Metanephros (tissue), 1 donor: ENCODE measurements around the gene IVD. TPM values are rescaled to one million over a fixed set of nuclear protein-coding genes. Genes with fewer than 3 reads are reported as not detected.

Experiments used
- total RNA-seq: library from RNA; depleted of rRNA; stranded (reverse); fragments of >200 nt; gene quantifications from one replicate; pipeline ENCODE4 v1.2.3, GENCODE V29; 2014

The IVD gene
- total RNA-seq = 63.8 TPM

GRCh38 chr15:40405501-40406381 is at the start of gene IVD:
Gene IVD (plus strand): TSS chr15:40405795. CDS start chr15:40405828, 33 bp downstream.

GRCh38 chr15:40357723-40358470 is 47.7 kb upstream of the IVD start, which contains the start of gene DISP2:
Gene DISP2 (plus strand): TSS chr15:40358219. CDS start chr15:40358322, 103 bp downstream.

GRCh38 chr15:40382580-40383456 is 22.8 kb upstream of the IVD start, which contains the start of gene KNSTRN:
Gene KNSTRN (plus strand): TSS chr15:40382721. CDS start chr15:40382836, 115 bp downstream.

GRCh38 chr15:40440743-40441564 is 35.4 kb downstream of the IVD start, which contains the start of gene BAHD1:
Gene BAHD1 (plus strand): TSS chr15:40440953. CDS start chr15:40458465, 17,512 bp downstream.

GRCh38 chr15:40470423-40471104 is 65.0 kb downstream of the IVD start, which contains the start of gene CHST14:
Gene CHST14 (plus strand): TSS chr15:40470984. CDS start chr15:40471214, 230 bp downstream.

Other genes with a start within 250 kb of the IVD start
- gene BUB1B, start 244.7 kb upstream of the IVD start, total RNA-seq = 16.1 TPM
- gene PAK6, start 166.7 kb upstream of the IVD start, total RNA-seq = 9.8 TPM
- gene ANKRD63, start 122.7 kb upstream of the IVD start, total RNA-seq = 0.58 TPM
- 14.3 TPM for gene PLCB2, start 97.9 kb upstream of the IVD start, total RNA-seq
- 10.1 TPM for gene INAFM2, start 82.1 kb upstream of the IVD start, total RNA-seq
- gene CCDC9B, start 64.9 kb upstream of the IVD start, total RNA-seq = 6.3 TPM
- gene PHGR1, start 54.8 kb upstream of the IVD start, total RNA-seq = not detected
- gene DISP2, start 47.6 kb upstream of the IVD start, total RNA-seq = 1.4 TPM
- 19.6 TPM for gene KNSTRN, start 23.1 kb upstream of the IVD start, total RNA-seq
- 14.0 TPM for gene BAHD1, start 35.2 kb downstream of the IVD start, total RNA-seq
- 20.1 TPM for gene CHST14, start 65.2 kb downstream of the IVD start, total RNA-seq
- gene CCDC32, start 159.2 kb downstream of the IVD start, total RNA-seq = 30.2 TPM
- 12.2 TPM for gene RPUSD2, start 163.5 kb downstream of the IVD start, total RNA-seq
- gene KNL1, start 188.5 kb downstream of the IVD start, total RNA-seq = 13.7 TPM